ENCODE measurements around the gene RNF123. TPM values are rescaled to one million over a fixed set of nuclear protein-coding genes. Genes with fewer than 3 reads are reported as not detected.
A peak's percentile ranks its signal among the peaks of the same experiment; 100 is the strongest.
"Not testable (repeated sequence)": the region's sequence is repeated elsewhere in the genome, so short reads cannot be mapped to it uniquely, and the experiment has no call there.

RNF123 gene
- total RNA-seq, 1 donor from 2014 or later: 20.4 TPM

GRCh38 chr3:49740427-49740826 lies 51.1 kb downstream of the RNF123 start:
- DNase-seq (ENCODE audit: low read depth, low spot score): no peak

DNA sequence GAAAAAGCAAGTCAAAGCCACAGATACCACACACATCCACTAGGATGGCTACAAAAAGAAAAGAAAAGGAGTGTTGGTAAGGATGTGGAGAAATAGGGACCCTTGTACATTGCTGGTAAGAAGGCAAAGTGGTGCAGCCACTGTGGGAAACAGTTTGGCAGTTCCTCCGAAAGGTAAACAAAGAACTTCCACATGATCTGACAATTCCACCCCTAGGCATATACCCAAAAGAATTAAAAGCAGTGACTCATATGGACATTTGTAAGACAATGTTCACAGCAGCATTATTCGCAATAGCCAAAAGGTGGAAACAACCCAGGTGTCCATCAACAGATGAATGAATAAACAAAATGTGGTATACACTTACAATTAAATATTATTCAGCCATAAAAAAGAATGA lies 56.6 kb downstream of the RNF123 start:
- DNase-seq (ENCODE audit: low read depth, low spot score): no peak

DNA sequence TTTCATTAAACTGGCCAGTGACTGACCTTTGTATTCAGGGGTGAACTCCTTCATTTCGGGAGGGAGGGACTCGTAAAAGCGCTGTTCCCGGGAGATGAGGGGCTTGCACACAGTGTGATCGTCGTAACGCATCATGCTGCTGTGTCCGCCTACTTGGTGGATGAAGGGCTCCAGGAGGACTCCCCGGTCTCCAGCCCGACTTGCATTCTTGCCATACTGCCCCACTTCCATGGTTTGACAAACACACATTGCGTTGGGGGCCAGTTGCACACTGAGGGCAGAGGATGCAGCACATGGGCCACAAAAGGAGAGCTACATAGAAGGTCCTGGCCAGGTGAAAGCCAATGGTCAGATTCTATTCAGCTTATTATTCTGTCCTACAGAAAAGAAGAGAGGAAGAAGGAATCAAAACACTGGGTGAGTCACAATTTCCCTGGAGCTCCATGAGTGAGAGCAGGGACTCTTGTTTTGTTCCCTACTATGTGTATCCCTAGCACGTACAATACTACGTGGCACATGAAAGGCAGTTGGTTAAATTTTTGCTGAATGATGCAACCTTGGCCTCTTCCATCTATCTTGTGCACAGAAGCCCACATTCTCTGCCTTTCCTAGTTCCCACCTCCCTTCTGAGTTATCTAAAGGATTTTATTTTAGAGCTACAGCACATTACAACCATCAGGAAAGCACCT lies 58.6 kb downstream of the RNF123 start:
- DNase-seq (ENCODE audit: low read depth, low spot score): peak; percentile 63

DNA sequence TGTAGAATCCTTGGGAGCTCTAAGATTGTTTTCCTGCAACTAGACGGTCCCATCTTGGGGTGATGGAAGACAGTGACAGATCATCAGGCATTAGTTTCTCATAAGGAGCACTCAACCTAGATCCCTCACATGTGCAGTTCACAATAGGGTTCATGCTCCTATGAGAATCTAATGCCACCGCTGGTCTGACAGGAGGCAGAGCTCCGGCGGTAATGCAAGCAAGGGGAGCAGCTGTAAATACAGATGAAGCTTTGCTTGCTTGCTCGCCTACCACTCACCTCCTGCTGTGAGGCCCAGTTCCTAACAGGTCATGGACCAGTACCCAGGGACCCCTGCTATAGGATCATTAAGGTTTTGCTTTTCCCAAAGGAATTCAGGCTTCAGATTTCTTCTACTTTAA lies 59.5 kb downstream of the RNF123 start:
- not testable (repeated sequence) for DNase-seq (ENCODE audit: low read depth, low spot score)

DNA sequence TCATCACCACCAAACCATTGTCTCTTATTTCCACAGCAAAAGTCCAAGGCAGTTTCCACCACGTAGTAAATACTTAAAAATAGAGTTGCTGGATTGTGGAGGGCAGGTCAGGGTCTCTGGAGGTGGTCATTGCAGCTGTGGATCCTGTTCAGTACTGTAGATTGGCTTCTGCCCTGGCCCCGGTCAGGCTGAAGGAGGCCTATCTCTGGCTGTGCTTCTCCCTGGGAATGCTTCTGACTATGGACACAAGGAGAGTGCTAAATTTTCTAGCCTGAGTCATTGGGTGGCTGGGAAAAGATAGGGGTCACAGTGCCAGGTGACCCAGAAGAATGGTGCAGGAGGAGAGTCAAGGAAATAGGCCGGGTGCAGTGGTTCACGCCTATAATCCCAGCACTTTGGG lies 60.7 kb downstream of the RNF123 start:
- DNase-seq (ENCODE audit: low read depth, low spot score): no peak

DNA sequence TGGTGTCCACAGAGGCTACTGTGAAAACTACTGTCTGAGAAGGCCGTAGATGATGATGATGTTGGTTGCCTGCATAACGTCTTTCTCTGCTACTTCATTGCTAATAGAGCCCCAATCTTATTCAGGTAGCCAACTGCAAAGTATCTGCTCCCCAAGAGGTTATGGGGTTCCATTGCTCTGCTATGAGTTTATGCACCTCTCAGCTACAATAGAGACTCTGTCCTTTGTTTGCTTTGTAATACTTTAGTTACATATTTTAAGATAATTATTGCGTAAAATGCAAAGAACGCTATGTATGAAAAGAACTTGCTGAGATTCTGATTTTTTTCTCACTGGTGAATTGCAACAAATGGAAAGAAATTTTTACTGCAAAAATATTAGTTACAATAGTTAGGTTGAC lies 62.1 kb downstream of the RNF123 start:
- no peak for DNase-seq (ENCODE audit: low read depth, low spot score)

DNA sequence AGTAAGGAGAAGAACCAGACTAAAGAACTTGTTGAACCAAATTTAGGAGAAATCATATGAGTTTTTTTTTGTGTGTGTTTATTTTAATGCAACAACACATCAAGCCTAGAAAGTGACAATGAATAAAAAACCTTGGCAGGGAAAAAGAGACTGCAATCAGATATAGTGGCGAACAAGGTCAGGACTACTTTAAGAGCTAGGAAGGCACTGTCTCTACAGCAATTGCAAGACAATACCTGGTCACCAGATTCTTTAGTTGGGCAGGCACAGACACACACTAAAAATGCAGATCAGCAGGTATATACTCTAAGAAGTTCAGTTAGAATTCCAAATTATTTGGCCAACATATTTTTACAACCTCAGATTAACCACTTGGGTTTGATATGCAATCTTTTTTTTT lies 65.2 kb downstream of the RNF123 start:
- no peak for DNase-seq (ENCODE audit: low read depth, low spot score)

GRCh38 chr3:49756036-49756435 lies 66.7 kb downstream of the RNF123 start:
- no peak for DNase-seq (ENCODE audit: low read depth, low spot score)

DNA sequence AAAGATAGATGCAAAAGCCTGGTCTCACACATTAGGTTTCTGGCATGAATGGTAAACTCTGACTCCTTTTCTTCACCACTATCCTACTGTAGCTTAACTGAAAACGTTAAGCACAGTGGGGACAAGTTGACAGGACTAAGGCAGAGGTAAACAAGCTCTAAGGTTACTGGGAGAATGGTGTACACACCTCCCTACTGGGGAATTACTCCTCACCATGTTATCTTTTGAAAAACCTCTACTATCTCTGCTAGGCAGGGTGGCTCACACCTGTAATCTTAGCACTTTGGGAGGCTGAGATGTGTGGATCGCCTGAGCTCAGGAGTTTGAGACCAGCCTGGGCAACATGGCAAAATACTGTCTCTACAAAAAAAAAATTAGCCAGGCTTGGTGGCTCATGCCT lies 67.8 kb downstream of the RNF123 start:
- DNase-seq (ENCODE audit: low read depth, low spot score): no peak

DNA sequence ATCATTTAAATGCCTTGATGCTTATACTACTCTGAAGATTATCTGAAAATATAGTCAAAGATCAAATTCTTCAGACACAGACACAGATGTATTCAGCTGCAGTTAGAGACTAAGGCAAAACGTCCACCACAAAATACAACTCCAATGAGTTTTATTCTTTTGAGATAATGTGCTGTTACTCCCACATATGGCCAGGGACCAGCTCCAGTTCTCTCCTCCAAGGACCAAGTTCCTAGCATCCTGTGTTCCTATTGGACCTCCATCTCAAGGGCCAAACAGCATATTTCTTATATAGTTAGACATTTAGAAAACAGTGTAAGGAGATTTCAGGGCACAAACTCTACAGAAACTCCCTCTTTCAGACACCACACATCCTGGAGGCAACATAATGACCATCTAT lies 69.9 kb downstream of the RNF123 start:
- DNase-seq (ENCODE audit: low read depth, low spot score): no peak

DNA sequence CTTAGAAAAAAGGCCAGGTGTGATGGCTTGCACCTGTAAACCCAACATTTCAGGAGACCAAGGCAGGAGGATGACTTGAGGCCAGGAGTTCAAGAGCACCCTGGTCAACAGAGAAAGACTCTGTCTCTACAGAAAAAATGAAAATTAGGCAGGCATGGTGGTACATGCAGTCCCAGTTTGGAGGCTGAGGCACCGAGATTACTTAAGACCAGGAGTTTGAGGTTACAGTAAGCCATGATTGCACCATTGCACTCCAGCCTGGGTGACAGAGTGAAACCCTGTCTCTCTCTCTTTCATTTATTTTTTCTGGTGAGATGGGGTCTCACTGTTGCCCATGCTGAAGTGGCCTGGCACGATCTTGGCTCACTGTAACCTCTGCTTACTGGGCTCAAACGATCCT lies 72.3 kb downstream of the RNF123 start:
- DNase-seq (ENCODE audit: low read depth, low spot score): no peak

DNA sequence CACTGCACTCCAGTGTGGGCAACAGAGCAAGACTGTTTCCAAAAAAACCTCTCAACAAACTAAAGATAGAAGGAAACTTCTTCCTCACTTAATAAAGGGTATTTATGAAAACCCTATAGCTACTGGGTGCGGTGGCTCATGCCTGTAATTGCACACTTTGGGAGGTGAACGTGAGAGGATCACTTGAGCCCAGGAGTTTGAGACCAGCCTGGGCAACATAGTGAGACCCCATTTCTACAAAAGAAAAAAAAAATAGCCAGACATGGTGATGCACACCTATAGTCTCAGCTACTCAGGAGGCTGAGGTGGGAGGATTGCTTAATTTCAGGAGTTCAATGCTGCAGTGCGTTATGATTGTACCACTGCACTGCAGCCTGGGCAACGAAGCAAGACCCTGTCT lies 74.6 kb downstream of the RNF123 start:
- DNase-seq (ENCODE audit: low read depth, low spot score): no peak

- DNase-seq (ENCODE audit: low read depth, low spot score): no peak
These were observed 80.0 kb downstream of the RNF123 start for GRCh38 chr3:49769286-49769915.

- DNase-seq (ENCODE audit: low read depth, low spot score): no peak
These were observed 80.6 kb downstream of the RNF123 start for GRCh38 chr3:49769926-49770325.

Other genes starting within 250 kb of the RNF123 start
- gene DAG1, start 219.3 kb upstream of the RNF123 start, total RNA-seq: 34.6 and 49.6 TPM in 2 replicates
- gene BSN, start 135.1 kb upstream of the RNF123 start, total RNA-seq: under 0.01 TPM in 2 replicates
- gene APEH, start 15.2 kb upstream of the RNF123 start, total RNA-seq: 104 and 128 TPM in 2 replicates
- gene MST1, start 83 bp upstream of the RNF123 start, total RNA-seq: 2.2 and 2.8 TPM in 2 replicates
- not detected in 2 replicates for gene AMIGO3, start 30.1 kb downstream of the RNF123 start, total RNA-seq
- 51.2 and 75.5 TPM in 2 replicates for gene GMPPB, start 34.4 kb downstream of the RNF123 start, total RNA-seq
- 46.7 and 66.8 TPM in 2 replicates for gene IP6K1, start 97.0 kb downstream of the RNF123 start, total RNA-seq
- not detected in 2 replicates for gene CDHR4, start 110.3 kb downstream of the RNF123 start, total RNA-seq
- gene INKA1, start 113.7 kb downstream of the RNF123 start, total RNA-seq: 20.4 and 21.5 TPM in 2 replicates
- gene UBA7, start 124.4 kb downstream of the RNF123 start, total RNA-seq: 29.5 and 42.2 TPM in 2 replicates
- gene TRAIP, start 167.0 kb downstream of the RNF123 start, total RNA-seq: 4.4 and 5.1 TPM in 2 replicates
- under 0.01 and 0.04 TPM in 2 replicates for gene CAMKV, start 180.3 kb downstream of the RNF123 start, total RNA-seq
- 0.99 and 1.0 TPM in 2 replicates for gene MST1R, start 214.3 kb downstream of the RNF123 start, total RNA-seq
- gene MON1A, start 240.3 kb downstream of the RNF123 start, total RNA-seq: 15.4 and 27.8 TPM in 2 replicates